SK-N-SH (cell line): ENCODE results near the gene C6orf120. TPM values are rescaled to one million over a fixed set of nuclear protein-coding genes. Genes with fewer than 3 reads are reported as not detected.

Source experiments
- CTCF ChIA-PET: fragments of 300-600, 350-600 bp; formaldehyde crosslinking; extraction: SDS; loops from one replicate; lab custom pipeline; 2021; lab: Yijun Ruan, JAX
- POLR2A ChIA-PET: fragments of 350-600 bp; sonication (Branson Sonifier 250); formaldehyde crosslinking; extraction: SDS; loops from one replicate; lab custom pipeline; 2020; ENCODE audit warnings: antibody characterized with exemption, inconsistent platforms; lab: Yijun Ruan, JAX
- DNase-seq: peaks from one replicate; pipeline ENCODE4 v3.0.0; 2012
- H2AFZ ChIP-seq: fragments of 200-600 bp; sonication (generic); 2 replicates; pipeline ENCODE4 v1.8.1; 2016; ENCODE audit warnings: antibody characterized with exemption, mild to moderate bottlenecking, low read depth
- H3F3A ChIP-seq: fragments of 200-600 bp; sonication (generic); replicated peaks from 2 replicates; pipeline ENCODE3; 2016; ENCODE audit warnings: antibody characterized with exemption, mild to moderate bottlenecking; ENCODE audit not compliant: insufficient read depth
- H3K27ac ChIP-seq, 2 experiments: fragments of 200-500 bp in 1 of 2; fragments of 200-600 bp in 1 of 2; sonication (Bioruptor generic) in 1 of 2; sonication (generic), shearing (Covaris generic) in 1 of 2; 2 replicates each; pipeline versions ENCODE4 v1.5.1 to v1.6.1; 2014 to 2016; ENCODE audit warnings: low read depth in 2 of 2, inconsistent platforms in 1 of 2, low read length in 1 of 2, mild to moderate bottlenecking in 1 of 2, mixed read lengths in 1 of 2
- H3K27me3 ChIP-seq: fragments of 200-600 bp; sonication (generic), shearing (Covaris generic); 2 replicates; pipeline ENCODE4 v1.6.1; 2016; ENCODE audit warnings: mixed run types; ENCODE audit not compliant: insufficient read depth
- H3K36me3 ChIP-seq, 2 experiments: fragments of 200-500 bp in 1 of 2; fragments of 200-600 bp in 1 of 2; sonication (Bioruptor generic) in 1 of 2; sonication (generic) in 1 of 2; replicated peaks in 1 of 2; 2 replicates each; pipeline versions ENCODE3 to v1.5.1; 2014 to 2016; ENCODE audit warnings: low read length in 1 of 2, mild to moderate bottlenecking in 1 of 2; ENCODE audit not compliant: insufficient read depth in 2 of 2, control insufficient read depth in 1 of 2
- H3K4me1 ChIP-seq, 2 experiments: fragments of 200-500 bp in 1 of 2; fragments of 200-600 bp in 1 of 2; sonication (Bioruptor generic) in 1 of 2; sonication (generic), shearing (Covaris generic) in 1 of 2; 2 replicates each; pipeline versions ENCODE4 v1.5.1 to v1.6.1; 2014 to 2016; ENCODE audit warnings: low read depth in 1 of 2, low read length in 1 of 2, mixed run types in 1 of 2; ENCODE audit not compliant: insufficient read depth in 2 of 2, control insufficient read depth in 1 of 2
- H3K4me2 ChIP-seq: fragments of 200-600 bp; sonication (generic), shearing (Covaris generic); 2 replicates; pipeline ENCODE4 v1.6.1; 2017; ENCODE audit warnings: mixed run types
- H3K4me3 ChIP-seq, 2 experiments: fragments of 200-500 bp in 1 of 2; fragments of 200-600 bp in 1 of 2; sonication (Bioruptor generic) in 1 of 2; sonication (generic), shearing (Covaris generic) in 1 of 2; 2 replicates each; pipeline versions ENCODE4 v1.5.1 to v1.8.1; 2014 to 2016; ENCODE audit warnings: low read depth in 2 of 2, inconsistent platforms in 1 of 2, low read length in 1 of 2, mild to moderate bottlenecking in 1 of 2, mixed read lengths in 1 of 2, moderate library complexity in 1 of 2
- H3K79me2 ChIP-seq: fragments of 200-600 bp; sonication (generic); 2 replicates; pipeline ENCODE4 v1.8.1; 2017; ENCODE audit warnings: mild to moderate bottlenecking; ENCODE audit not compliant: insufficient read depth
- H3K9ac ChIP-seq: fragments of 200-600 bp; sonication (generic); 2 replicates; pipeline ENCODE4 v1.6.1; 2017; ENCODE audit warnings: mixed run types
- H3K9me2 ChIP-seq: fragments of 200-600 bp; sonication (generic); 2 replicates; pipeline ENCODE4 v1.6.1; 2017; ENCODE audit warnings: mixed run types
- H3K9me3 ChIP-seq: fragments of 200-600 bp; sonication (generic); 2 replicates; pipeline ENCODE4 v1.6.1; 2017; ENCODE audit warnings: mixed run types, mild to moderate bottlenecking, moderate library complexity
- H4K20me1 ChIP-seq: fragments of 200-600 bp; sonication (generic); 2 replicates; pipeline ENCODE4 v1.6.1; 2017; ENCODE audit warnings: mild to moderate bottlenecking, mixed run types; ENCODE audit not compliant: insufficient read depth
- CHD2 ChIP-seq: fragments of 150-350 bp; IDR thresholded peaks from 2 replicates; pipeline ENCODE4 v1.6.1; 2018; ENCODE audit warnings: low read length; ENCODE audit not compliant: partially characterized antibody
- CTCF ChIP-seq: fragments of 200-600 bp; sonication (generic); IDR thresholded peaks from 2 replicates; pipeline ENCODE4 v1.6.1; 2017; ENCODE audit warnings: antibody characterized with exemption, mild to moderate bottlenecking, moderate library complexity
- FOSL2 ChIP-seq: IDR thresholded peaks from 2 replicates; pipeline ENCODE4 v1.4.0; 2012; ENCODE audit warnings: low read depth, mild to moderate bottlenecking, moderate library complexity, borderline replicate concordance
- FOXM1 ChIP-seq: IDR thresholded peaks from 2 replicates; pipeline ENCODE4 v1.4.0; 2012; ENCODE audit warnings: low read depth, mild to moderate bottlenecking
- GATA2 ChIP-seq: sonication (generic); formaldehyde crosslinking; IDR thresholded peaks from 2 replicates; pipeline ENCODE4 v1.5.0; 2020; ENCODE audit warnings: mild to moderate bottlenecking, missing genetic modification reagents
- NFIC ChIP-seq: IDR thresholded peaks from 2 replicates; pipeline ENCODE4 v1.4.0; 2012; ENCODE audit warnings: borderline replicate concordance
- RAD21 ChIP-seq: IDR thresholded peaks from 2 replicates; pipeline ENCODE4 v1.6.1; 2012; ENCODE audit warnings: mild to moderate bottlenecking, low read length
- REST ChIP-seq: IDR thresholded peaks from 2 replicates; pipeline ENCODE4 v1.6.1; 2012; ENCODE audit warnings: mild to moderate bottlenecking, low read depth, low read length, moderate library complexity
- RXRA ChIP-seq: IDR thresholded peaks from 2 replicates; pipeline ENCODE4 v1.4.0; 2012; ENCODE audit warnings: low read depth, mild to moderate bottlenecking, borderline replicate concordance
- SIN3A ChIP-seq: IDR thresholded peaks from 2 replicates; pipeline ENCODE4 v1.6.1; 2012; ENCODE audit warnings: low read depth, mild to moderate bottlenecking, low read length, moderate library complexity, borderline replicate concordance
- SMC3 ChIP-seq: IDR thresholded peaks from 2 replicates; pipeline ENCODE4 v1.6.1; 2012; ENCODE audit warnings: low read depth, low read length, improper control_type of control experiment
- TCF12 ChIP-seq: IDR thresholded peaks from 2 replicates; pipeline ENCODE4 v1.4.0; 2012
- TEAD4 ChIP-seq: IDR thresholded peaks from 2 replicates; pipeline ENCODE4 v1.4.0; 2012; ENCODE audit warnings: mild to moderate bottlenecking, borderline replicate concordance; ENCODE audit not compliant: insufficient read depth
- WGBS: methylation state at CpG from one replicate; pipeline ENCODE4 v1.1.6; 2017; ENCODE audit warnings: low lambda C conversion rate; 5-methylcytosine and 5-hydroxymethylcytosine counted together
- polyA plus RNA-seq, 3 experiments: library from polyadenylated mRNA; depleted of rRNA; stranded (reverse); fragments of >200 nt; gene quantifications; 2 replicates each; pipeline ENCODE4 v1.2.3, GENCODE V29; 2012
- TF ChIP-seq, protein P1 (sequence below): IDR thresholded peaks from 2 replicates; pipeline ENCODE4 v1.4.0; 2012; ENCODE audit warnings: low read depth, borderline replicate concordance
- TF ChIP-seq, protein P2 (sequence below): fragments of 150-350 bp; IDR thresholded peaks from 2 replicates; pipeline ENCODE4 v1.6.1; 2017; ENCODE audit warnings: antibody characterized with exemption, low read length, low read depth, borderline replicate concordance

Gene C6orf120
- polyA plus RNA-seq, 1 of the 3 experiments (the other 2 are of a cell fraction): 10.1 TPM

DNA sequence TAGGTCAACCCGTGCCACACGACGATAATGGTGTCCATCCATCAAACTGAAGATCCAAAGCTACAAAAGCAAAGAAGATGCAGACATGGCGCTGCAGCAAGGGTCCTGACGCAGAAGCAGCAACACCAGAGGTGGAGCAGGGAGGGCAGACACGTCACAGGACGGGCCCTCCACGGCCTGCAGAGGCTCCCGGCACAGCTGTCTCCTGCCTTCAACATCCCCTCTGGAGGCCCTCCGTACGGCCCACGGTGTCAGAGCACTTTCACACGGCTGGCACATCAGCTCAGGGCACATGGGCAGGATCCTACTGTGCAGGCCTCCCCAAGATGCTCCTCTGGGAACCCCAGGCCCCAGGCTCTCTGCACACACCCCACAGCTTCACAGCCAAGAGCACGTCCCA is 37.7 kb upstream of the C6orf120 start:
- CTCF ChIA-PET: no interaction called here
- peaks cover 8 to 70% of the 10 kb centered on the region in 2 experiments for H3K36me3 ChIP-seq

DNA sequence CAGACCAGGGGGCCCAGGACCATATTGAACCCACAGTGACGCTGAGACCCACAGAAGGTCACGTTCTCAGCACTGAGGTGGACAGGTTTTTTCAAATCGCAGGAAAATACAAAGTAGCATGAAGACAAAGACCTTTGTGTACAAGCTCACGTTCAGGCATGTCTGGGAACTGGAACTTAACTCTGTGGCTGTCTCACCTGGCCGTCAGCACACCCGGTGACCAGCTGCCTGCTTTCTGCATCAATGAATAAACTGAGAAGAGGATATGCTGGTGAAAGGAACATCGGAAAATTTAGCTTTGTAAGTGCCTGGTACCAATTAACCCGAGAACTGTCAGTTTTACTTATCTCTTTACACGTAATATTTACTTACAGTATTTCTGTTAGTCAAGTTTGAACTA is 36.6 kb upstream of the C6orf120 start:
- H3K36me3 ChIP-seq: peaks cover 8 to 79% of the 10 kb centered on the region in 2 experiments
- POLR2A ChIA-PET: no interaction called here
- WGBS: 93% methylated on average over 9 of the region's 9 CpGs

More for the DNA sequence above, 37.7 kb upstream of the C6orf120 start:
- Histone ChIP-seq H4K20me1 (no peaks in the 10 kb centered on the region), H3F3A (no peaks in the 10 kb centered on the region), H3K27me3 (no peaks in the 10 kb centered on the region), H3K4me1 (no peaks in the 10 kb centered on the region; a peak in 1 of 4 replicates), H3K9ac (no peak overlapping the region), H3K27ac (no peak overlapping the region), H3K4me3 (no peak overlapping the region), H3K9me2 (no peaks in the 10 kb centered on the region), H3K4me2 (no peak overlapping the region), H3K79me2 (no peaks in the 10 kb centered on the region), H3K9me3 (no peaks in the 10 kb centered on the region), H2AFZ (no peak overlapping the region)
- TF ChIP-seq SMC3: no peak
- no peak for TF ChIP-seq FOSL2
- no peak for TF ChIP-seq GATA2 (CRISPR knock-in tag)
- 96% methylated on average over 8 of the region's 14 CpGs for WGBS
- POLR2A ChIA-PET: no interaction called here
- no peak for DNase-seq

DNA sequence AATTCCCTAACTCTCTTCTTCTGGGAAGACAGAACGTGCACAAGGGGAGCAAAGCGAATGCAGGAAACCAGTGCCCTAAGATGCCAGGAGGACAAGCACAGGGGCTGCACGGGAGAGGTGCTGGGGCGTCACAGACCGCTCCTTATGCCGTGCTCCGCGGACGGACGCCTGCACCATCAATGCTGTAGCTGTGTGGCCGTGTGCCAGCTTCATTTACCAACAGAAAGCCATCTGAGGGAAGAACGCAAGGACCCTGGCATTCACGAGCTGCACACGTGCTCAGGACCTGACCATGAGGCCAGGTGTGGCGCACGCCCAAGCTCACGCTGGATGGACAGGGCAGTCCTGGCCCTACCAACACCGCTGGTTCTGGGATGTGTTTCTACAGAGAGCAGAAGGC is 35.5 kb upstream of the C6orf120 start:
- DNase-seq: no peak
- H3K79me2 ChIP-seq: no peaks in the 10 kb centered on the region
- no peaks in the 10 kb centered on the region for H3F3A ChIP-seq
- no peaks in the 10 kb centered on the region; a peak in 1 of 4 replicates for H3K4me1 ChIP-seq
- no peak overlapping the region for H3K27ac ChIP-seq
- H4K20me1 ChIP-seq: no peaks in the 10 kb centered on the region
- no peak overlapping the region for H3K4me2 ChIP-seq
- H3K36me3 ChIP-seq: peaks cover 8 to 79% of the 10 kb centered on the region in 2 experiments
- ChIA-PET CTCF (interaction anchor here (1.1 kb wide), 1 partner anchor 710 kb away, joined by 3 read pairs; no protein-coding TSS in a partner anchor), POLR2A (interaction anchor here (0.6 kb wide), 1 partner anchor 777 kb away, joined by 4 read pairs; no protein-coding TSS in a partner anchor)
- no peaks in the 10 kb centered on the region for H3K27me3 ChIP-seq
- H3K9ac ChIP-seq: no peak overlapping the region
- H3K4me3 ChIP-seq: no peak overlapping the region
- 97% methylated on average over 11 of the region's 18 CpGs for WGBS
- H3K9me2 ChIP-seq: no peaks in the 10 kb centered on the region
- no peaks in the 10 kb centered on the region for H3K9me3 ChIP-seq
- H2AFZ ChIP-seq: no peak overlapping the region
- TF ChIP-seq RAD21 (no peak), CTCF (no peak), RXRA (no peak), TCF12 (no peak), REST (no peak), CHD2 (no peak), GATA2 (CRISPR knock-in tag) (no peak), TEAD4 (no peak), NFIC (no peak), SMC3 (no peak), FOXM1 (no peak)
- TF ChIP-seq, protein P1, sequence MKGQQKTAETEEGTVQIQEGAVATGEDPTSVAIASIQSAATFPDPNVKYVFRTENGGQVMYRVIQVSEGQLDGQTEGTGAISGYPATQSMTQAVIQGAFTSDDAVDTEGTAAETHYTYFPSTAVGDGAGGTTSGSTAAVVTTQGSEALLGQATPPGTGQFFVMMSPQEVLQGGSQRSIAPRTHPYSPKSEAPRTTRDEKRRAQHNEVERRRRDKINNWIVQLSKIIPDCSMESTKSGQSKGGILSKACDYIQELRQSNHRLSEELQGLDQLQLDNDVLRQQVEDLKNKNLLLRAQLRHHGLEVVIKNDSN: no peak
- TF ChIP-seq, protein P2, sequence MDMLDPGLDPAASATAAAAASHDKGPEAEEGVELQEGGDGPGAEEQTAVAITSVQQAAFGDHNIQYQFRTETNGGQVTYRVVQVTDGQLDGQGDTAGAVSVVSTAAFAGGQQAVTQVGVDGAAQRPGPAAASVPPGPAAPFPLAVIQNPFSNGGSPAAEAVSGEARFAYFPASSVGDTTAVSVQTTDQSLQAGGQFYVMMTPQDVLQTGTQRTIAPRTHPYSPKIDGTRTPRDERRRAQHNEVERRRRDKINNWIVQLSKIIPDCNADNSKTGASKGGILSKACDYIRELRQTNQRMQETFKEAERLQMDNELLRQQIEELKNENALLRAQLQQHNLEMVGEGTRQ: no peak

More for the DNA sequence above, 36.6 kb upstream of the C6orf120 start:
- no peaks in the 10 kb centered on the region; a peak in 1 of 4 replicates for H3K4me1 ChIP-seq
- CTCF ChIA-PET: no interaction called here
- H3K27ac ChIP-seq: no peak overlapping the region; a peak in 1 of 4 replicates
- H3K4me3 ChIP-seq: no peak overlapping the region
- TF ChIP-seq SIN3A: no peak
- no peaks in the 10 kb centered on the region for H3K9me2 ChIP-seq
- H3K4me2 ChIP-seq: no peak overlapping the region
- H3K9me3 ChIP-seq: no peaks in the 10 kb centered on the region
- no peaks in the 10 kb centered on the region for H3F3A ChIP-seq
- H3K79me2 ChIP-seq: no peaks in the 10 kb centered on the region
- H3K9ac ChIP-seq: no peak overlapping the region
- no peaks in the 10 kb centered on the region for H3K27me3 ChIP-seq
- H4K20me1 ChIP-seq: no peaks in the 10 kb centered on the region
- DNase-seq: no peak
- H2AFZ ChIP-seq: no peak overlapping the region
